HCT116 (cell line): Measurements from ENCODE around the gene RTN4RL1.

Source experiments
- ATF3 ChIP-seq: IDR thresholded peaks from 2 replicates; pipeline ENCODE4 v1.6.1; 2012
- CTCF ChIP-seq, 3 experiments: fragments of 200-600 bp in 1 of 3; sonication (generic) in 1 of 3; IDR thresholded peaks in 2 of 3; conservative IDR thresholded peaks in 1 of 3; 2 replicates each; pipeline ENCODE4 v1.5.1; 2012 to 2017; ENCODE audit warnings: low read depth in 2 of 3, low read length in 2 of 3, antibody characterized with exemption in 1 of 3, borderline replicate concordance in 1 of 3, control low read depth in 1 of 3, mild to moderate bottlenecking in 1 of 3, mixed read lengths in 1 of 3, mixed run types in 1 of 3, moderate library complexity in 1 of 3; ENCODE audit not compliant: insufficient read depth in 1 of 3
- EZH2 ChIP-seq: fragments of 200-600 bp; sonication (generic); IDR thresholded peaks from 2 replicates; pipeline ENCODE4 v1.6.1; 2017; ENCODE audit warnings: antibody characterized with exemption, mixed run types
- FOSL1 ChIP-seq: IDR thresholded peaks from 2 replicates; pipeline ENCODE4 v1.6.1; 2012; ENCODE audit warnings: low read depth
- JUND ChIP-seq: IDR thresholded peaks from 2 replicates; pipeline ENCODE4 v1.6.1; 2012
- POLR2A ChIP-seq: IDR thresholded peaks from 2 replicates; pipeline ENCODE4 v1.7.0; 2011; ENCODE audit warnings: borderline replicate concordance; ENCODE audit not compliant: insufficient read depth, insufficient read length; ENCODE audit errors: extremely low read depth
- REST ChIP-seq: IDR thresholded peaks from 2 replicates; pipeline ENCODE4 v1.6.1; 2012; ENCODE audit warnings: low read depth
- SIN3A ChIP-seq: IDR thresholded peaks from 2 replicates; pipeline ENCODE4 v1.6.1; 2012; ENCODE audit warnings: low read depth
- SP1 ChIP-seq: IDR thresholded peaks from 2 replicates; pipeline ENCODE4 v1.6.1; 2012; ENCODE audit warnings: low read depth
- TCF7L2 ChIP-seq: IDR thresholded peaks from 2 replicates; pipeline ENCODE4 v1.7.0; 2011; ENCODE audit warnings: borderline replicate concordance, inconsistent platforms; ENCODE audit not compliant: insufficient read depth, insufficient read length; ENCODE audit errors: extremely low read depth
- YY1 ChIP-seq: IDR thresholded peaks from 2 replicates; pipeline ENCODE4 v1.6.1; 2011; ENCODE audit warnings: low read length, low read depth, moderate library complexity, mild to moderate bottlenecking; ENCODE audit not compliant: insufficient replicate concordance; ENCODE audit errors: extremely low read depth
- ZBTB33 ChIP-seq: IDR thresholded peaks from 2 replicates; pipeline ENCODE4 v1.6.1; 2011; ENCODE audit warnings: mild to moderate bottlenecking, low read length, moderate library complexity; ENCODE audit not compliant: insufficient replicate concordance; ENCODE audit errors: extremely low read depth
- ZFX ChIP-seq: fragments of 450-650 bp; IDR thresholded peaks from 2 replicates; pipeline ENCODE4 v1.6.1; 2017

- TF ChIP-seq CTCF (IDR thresholded peaks at IDR 0.05 in 2 of 3, conservative IDR thresholded peaks at IDR 0.05 in 1 of 3; ENCODE audit: borderline replicate concordance in 1 of 3, insufficient read depth in 1 of 3, low read depth in 2 of 3, low read length in 2 of 3) (no peak), POLR2A (no peak), SP1 (no peak), TCF7L2 (no peak), REST (no peak), ATF3 (no peak), YY1 (no peak), ZBTB33 (no peak), ZFX (no peak), FOSL1 (no peak), SIN3A (no peak), EZH2 (no peak), JUND (no peak)
Measured at GRCh38 chr17:2065949-2066400, 40.8 kb upstream of the RTN4RL1 start.
